Measurements from ENCODE around the gene PIRT.

PIRT gene

DNA sequence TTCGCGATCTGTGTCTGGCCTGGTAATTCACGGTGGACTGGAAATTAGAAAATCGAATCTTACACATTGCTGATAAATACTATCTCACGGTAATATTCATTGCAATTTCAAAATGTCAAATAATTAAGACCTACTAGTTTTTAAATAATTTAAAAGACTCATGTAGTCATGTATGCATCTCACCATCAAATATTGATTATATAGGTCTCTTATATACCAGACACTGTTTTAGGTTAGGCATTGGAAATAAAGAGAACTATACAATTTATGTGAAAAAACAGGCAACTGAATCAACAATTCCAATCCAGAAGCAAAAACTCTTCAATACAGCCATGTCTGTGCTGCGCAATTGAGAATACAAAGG lies 7.5 kb upstream of the PIRT start:
- Histone ChIP-seq H3K9me3 (ENCODE audit: insufficient read depth, low read depth, low read length) (no peaks in the 10 kb centered on the region), H3K9me2 (replicated peaks; ENCODE audit: low read depth, low read length) (no peaks in the 10 kb centered on the region), H3K9ac (ENCODE audit: low read depth, low read length, poor library complexity, severe bottlenecking) (no peak overlapping the region), H3K4me2 (ENCODE audit: low read depth, low read length, poor library complexity, severe bottlenecking) (peak overlapping the region; percentile 83), H3F3A (ENCODE audit: low read depth) (no peaks in the 10 kb centered on the region), H2AFZ (ENCODE audit: low read length) (no peak overlapping the region), H3K27me3 (ENCODE audit: insufficient read depth, low read length, poor library complexity, severe bottlenecking) (no peaks in the 10 kb centered on the region), H4K20me1 (ENCODE audit: insufficient read depth, low read length, poor library complexity, severe bottlenecking) (no peaks in the 10 kb centered on the region), H3K36me3 (ENCODE audit: insufficient read depth, low read length) (no peaks in the 10 kb centered on the region), H3K4me1 (ENCODE audit: insufficient read depth, low read length, poor library complexity, severe bottlenecking) (peaks cover 18% of the 10 kb centered on the region), H3K79me2 (ENCODE audit: insufficient read depth, low read length) (no peaks in the 10 kb centered on the region), H3K4me3 (ENCODE audit: low read length, poor library complexity, severe bottlenecking) (no peak overlapping the region)
- TF ChIP-seq CTCF (conservative IDR thresholded peaks at IDR 0.05; ENCODE audit: low read length) = no peak

DNA sequence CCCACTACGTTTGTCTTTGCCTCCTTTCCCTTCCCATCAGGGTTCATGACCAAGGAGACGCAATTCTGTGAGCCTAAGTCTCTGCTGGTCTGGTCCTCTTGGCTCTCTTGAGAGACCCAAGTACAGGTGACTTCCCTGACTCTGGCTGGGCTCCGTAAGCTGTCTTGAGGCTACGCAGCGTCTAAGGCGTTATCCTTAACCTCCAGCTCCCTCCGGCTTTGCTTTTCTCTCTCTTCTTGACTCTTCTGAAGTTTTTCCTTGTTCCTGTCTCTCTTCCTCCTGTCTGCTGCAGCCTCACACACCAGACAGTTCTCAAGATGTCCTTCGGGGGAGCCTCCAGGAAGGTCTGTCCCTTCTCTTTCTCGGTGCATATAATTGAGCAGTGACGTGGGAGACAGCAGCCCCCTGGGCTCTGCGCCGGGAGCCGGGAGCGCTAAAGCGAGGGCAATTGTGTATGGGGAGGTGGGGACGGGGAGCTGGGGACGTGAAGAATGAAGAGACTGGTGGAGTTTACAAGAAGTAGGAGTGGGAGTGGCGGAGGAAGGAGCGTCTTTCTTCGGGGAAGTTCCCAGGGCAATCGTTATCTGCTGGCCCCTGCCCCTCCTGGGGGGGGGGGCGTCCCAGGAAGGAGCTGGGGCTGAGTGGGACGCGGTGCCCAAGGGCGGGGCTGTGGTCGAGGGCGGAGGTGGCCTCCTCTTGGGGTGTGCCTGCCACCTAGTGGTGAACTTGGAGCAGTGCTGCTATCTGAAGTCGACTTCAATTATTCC lies 6.9 kb upstream of the PIRT start:
- Histone ChIP-seq H3K27me3 (ENCODE audit: insufficient read depth, low read length, poor library complexity, severe bottlenecking) (no peaks in the 10 kb centered on the region), H3K9ac (ENCODE audit: low read depth, low read length, poor library complexity, severe bottlenecking) (peak overlapping the region; percentile 74), H2AFZ (ENCODE audit: low read length) (peak overlapping the region; percentile 97), H3K36me3 (ENCODE audit: insufficient read depth, low read length) (no peaks in the 10 kb centered on the region), H3K79me2 (ENCODE audit: insufficient read depth, low read length) (no peaks in the 10 kb centered on the region), H3K4me1 (ENCODE audit: insufficient read depth, low read length, poor library complexity, severe bottlenecking) (peaks cover 18% of the 10 kb centered on the region), H3K9me2 (replicated peaks; ENCODE audit: low read depth, low read length) (no peaks in the 10 kb centered on the region), H4K20me1 (ENCODE audit: insufficient read depth, low read length, poor library complexity, severe bottlenecking) (no peaks in the 10 kb centered on the region), H3F3A (ENCODE audit: low read depth) (no peaks in the 10 kb centered on the region), H3K9me3 (ENCODE audit: insufficient read depth, low read depth, low read length) (no peaks in the 10 kb centered on the region), H3K4me2 (ENCODE audit: low read depth, low read length, poor library complexity, severe bottlenecking) (peak overlapping the region; percentile 83), H3K4me3 (ENCODE audit: low read length, poor library complexity, severe bottlenecking) (peak overlapping the region; percentile 71)
- no peak for TF ChIP-seq EZH2phosphoT487 (IDR thresholded peaks at IDR 0.05; ENCODE audit: borderline replicate concordance)
- TF ChIP-seq CTCF (conservative IDR thresholded peaks at IDR 0.05; ENCODE audit: low read length) = peak; percentile 85

DNA sequence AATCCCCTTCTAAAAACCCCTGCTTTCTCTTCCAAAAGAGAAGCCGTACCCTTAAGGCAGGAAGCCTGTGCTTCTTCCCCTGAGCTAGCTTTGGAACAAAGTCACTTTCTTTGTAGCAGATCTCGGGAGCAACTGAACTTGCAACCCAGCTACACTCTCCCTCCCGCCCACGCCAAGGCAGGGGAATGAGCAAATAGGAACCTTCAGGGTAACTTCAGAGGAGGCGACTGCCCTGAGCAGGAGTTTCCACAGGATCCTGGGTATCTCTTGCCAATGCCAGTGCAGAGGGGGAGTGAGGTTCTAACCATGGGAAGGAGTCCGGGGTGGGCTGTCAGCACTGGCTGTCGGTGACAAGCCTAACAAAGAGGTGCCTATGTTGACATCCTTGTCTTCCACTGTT lies 5.9 kb upstream of the PIRT start:
- Histone ChIP-seq H3K9me3 (ENCODE audit: insufficient read depth, low read depth, low read length) (no peaks in the 10 kb centered on the region), H4K20me1 (ENCODE audit: insufficient read depth, low read length, poor library complexity, severe bottlenecking) (no peaks in the 10 kb centered on the region), H3K36me3 (ENCODE audit: insufficient read depth, low read length) (no peaks in the 10 kb centered on the region), H3K9me2 (replicated peaks; ENCODE audit: low read depth, low read length) (no peaks in the 10 kb centered on the region), H3K27me3 (ENCODE audit: insufficient read depth, low read length, poor library complexity, severe bottlenecking) (no peaks in the 10 kb centered on the region), H3K9ac (ENCODE audit: low read depth, low read length, poor library complexity, severe bottlenecking) (peak overlapping the region; percentile 74), H3K4me1 (ENCODE audit: insufficient read depth, low read length, poor library complexity, severe bottlenecking) (peaks cover 18% of the 10 kb centered on the region), H3K4me2 (ENCODE audit: low read depth, low read length, poor library complexity, severe bottlenecking) (peak overlapping the region; percentile 83), H3F3A (ENCODE audit: low read depth) (no peaks in the 10 kb centered on the region), H3K4me3 (ENCODE audit: low read length, poor library complexity, severe bottlenecking) (peak overlapping the region; percentile 71), H3K79me2 (ENCODE audit: insufficient read depth, low read length) (no peaks in the 10 kb centered on the region), H2AFZ (ENCODE audit: low read length) (peak overlapping the region; percentile 40)
- TF ChIP-seq EZH2phosphoT487 (IDR thresholded peaks at IDR 0.05; ENCODE audit: borderline replicate concordance) (no peak), CTCF (conservative IDR thresholded peaks at IDR 0.05; ENCODE audit: low read length) (no peak)

Measured in Loucy (cell line).